HG03354 (cell line): ENCODE measurements around the gene CMTM8.

ENCODE experiments used
- ATAC-seq: cut with Tn5 transposase; IDR thresholded peaks from one replicate; pipeline ENCODE4 v1.9.1; 2021; ENCODE audit warnings: mild to moderate bottlenecking; ENCODE audit not compliant: unreplicated experiment, poor library complexity, severe bottlenecking

The CMTM8 gene

DNA sequence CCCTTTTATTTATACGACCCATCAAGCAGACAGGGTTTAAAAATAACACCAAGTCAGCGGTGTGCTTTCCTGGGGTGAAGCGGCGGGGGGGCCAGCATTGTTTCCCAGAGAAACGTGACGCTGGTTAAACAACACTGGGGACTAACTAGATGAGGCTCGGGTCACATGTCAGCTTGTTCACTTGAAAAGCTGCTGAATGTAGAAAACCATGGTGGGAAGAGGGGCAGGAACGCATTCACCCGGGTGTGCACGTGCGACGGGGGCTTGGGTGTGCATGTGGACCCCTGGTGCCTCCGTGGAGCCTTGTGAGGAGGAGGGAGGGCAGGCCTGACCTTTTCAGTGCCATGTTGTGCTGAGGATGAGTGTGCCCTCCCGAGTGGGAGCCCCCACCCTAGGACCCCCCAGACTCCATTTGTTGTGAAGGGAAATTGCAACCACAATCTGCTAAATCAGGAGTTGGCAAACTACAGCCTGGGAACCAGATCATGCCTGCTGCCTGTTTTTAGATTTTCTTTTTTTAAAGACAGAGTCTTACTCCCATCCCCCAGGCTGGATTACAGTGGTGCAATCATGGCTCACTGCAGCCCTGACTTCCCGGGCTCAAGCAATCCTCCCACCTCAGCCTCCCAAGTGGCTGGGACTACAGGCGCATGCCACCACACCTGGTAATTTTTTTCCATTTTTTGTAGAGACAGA lies 82.8 kb downstream of the CMTM8 start:
- no peak for ATAC-seq

GRCh38 chr3:32322311-32322710 lies 83.8 kb downstream of the CMTM8 start:
- no peak for ATAC-seq

- no peak for ATAC-seq
Measured at GRCh38 chr3:32323604-32324003, 85.1 kb downstream of the CMTM8 start.

- no peak for ATAC-seq
Measured at GRCh38 chr3:32325201-32325600, 86.7 kb downstream of the CMTM8 start.

GRCh38 chr3:32325927-32326326 lies 87.4 kb downstream of the CMTM8 start:
- ATAC-seq, result no peak

DNA sequence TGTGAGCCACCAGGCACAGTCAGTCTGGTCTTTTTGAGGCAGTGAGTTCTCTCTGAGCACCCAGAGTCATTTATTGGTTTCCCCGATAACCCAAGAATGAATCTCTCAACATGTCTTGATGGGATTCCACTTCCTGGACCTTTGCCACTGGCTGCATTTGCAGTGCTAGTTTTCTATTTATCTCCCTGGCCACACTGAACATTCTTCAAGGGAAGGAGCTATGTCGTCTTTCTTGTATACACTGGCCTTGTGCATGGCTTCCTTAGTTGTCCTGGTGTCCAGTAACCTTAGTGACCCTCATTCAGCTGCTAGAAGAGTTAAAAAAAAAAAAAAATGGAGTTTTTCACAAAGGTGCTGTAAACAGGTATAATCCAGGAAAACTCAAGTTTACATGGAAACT lies 88.3 kb downstream of the CMTM8 start:
- no peak for ATAC-seq

GRCh38 chr3:32334675-32335074 lies 96.2 kb downstream of the CMTM8 start:
- no peak for ATAC-seq

- ATAC-seq, result no peak
Measured at GRCh38 chr3:32335365-32336112, 97.1 kb downstream of the CMTM8 start.

GRCh38 chr3:32336113-32336498 lies 97.6 kb downstream of the CMTM8 start:
- no peak for ATAC-seq

- ATAC-seq, result no peak
Measured at GRCh38 chr3:32337505-32337904, 99.0 kb downstream of the CMTM8 start.

DNA sequence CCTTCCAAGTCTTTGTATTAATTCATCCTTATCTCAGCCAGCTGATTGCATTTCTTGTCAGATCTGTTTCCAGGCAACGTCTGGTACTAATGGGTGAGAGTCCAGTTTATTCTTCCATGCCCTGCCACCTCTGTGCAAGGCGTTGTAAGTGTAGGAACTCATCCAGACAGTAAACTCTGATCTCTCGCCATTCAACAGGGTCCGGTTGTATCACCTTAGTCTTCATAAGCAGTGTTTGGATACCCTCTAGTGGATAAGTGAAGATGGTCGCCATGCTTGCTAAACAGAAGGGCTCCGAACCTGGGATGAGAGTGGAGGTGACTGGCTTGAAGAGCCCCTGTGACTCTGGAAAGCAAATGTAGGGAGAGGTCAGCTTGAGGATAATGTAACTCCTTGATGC lies 101.6 kb downstream of the CMTM8 start:
- ATAC-seq, result no peak

- ATAC-seq, result no peak
Measured at GRCh38 chr3:32340611-32341365, 102.3 kb downstream of the CMTM8 start.

- ATAC-seq, result no peak
Measured at GRCh38 chr3:32347343-32348125, 109.1 kb downstream of the CMTM8 start.

- no peak for ATAC-seq
Measured at GRCh38 chr3:32349184-32349583, 110.7 kb downstream of the CMTM8 start.

DNA sequence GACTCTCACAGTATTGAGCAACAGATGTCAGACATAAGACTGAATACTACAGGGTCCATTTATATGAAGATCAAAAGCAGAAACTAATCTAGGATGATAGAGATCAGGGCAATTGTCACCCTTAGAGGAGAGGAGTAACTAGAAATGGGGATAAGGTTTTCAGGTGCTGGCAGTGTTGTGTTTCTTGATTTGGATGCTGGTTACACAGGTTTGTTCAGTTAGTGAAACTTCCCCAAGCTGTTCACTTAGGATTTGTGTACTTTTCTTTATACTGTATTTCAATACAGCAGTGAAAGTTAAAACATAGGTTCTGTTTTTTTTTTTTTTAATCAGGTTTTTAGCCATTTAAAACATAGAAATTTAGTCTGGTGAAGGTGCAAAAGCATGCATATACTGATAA lies 114.1 kb downstream of the CMTM8 start:
- no peak for ATAC-seq

- no peak for ATAC-seq
Measured at GRCh38 chr3:32353351-32353750, 114.9 kb downstream of the CMTM8 start.

DNA sequence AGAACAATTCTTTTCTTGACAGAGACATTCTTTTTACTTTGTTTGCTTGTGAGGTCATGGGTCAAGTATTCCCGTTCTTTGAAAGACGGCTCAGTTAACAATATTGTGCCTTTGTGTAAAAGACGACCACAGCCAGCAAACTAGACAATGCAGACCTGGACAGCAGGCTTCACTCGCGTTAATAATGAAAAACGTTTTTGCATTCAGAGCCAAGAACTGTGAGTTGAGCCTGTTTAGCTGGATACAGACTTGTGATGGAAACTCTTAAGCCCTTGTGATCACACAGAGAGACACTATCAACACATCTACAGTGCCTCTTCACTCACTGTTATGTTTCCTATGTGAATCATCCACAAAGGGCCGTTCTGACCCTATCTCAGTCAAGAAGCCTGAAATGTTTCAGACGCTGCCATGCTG lies 115.9 kb downstream of the CMTM8 start:
- ATAC-seq, result no peak

DNA sequence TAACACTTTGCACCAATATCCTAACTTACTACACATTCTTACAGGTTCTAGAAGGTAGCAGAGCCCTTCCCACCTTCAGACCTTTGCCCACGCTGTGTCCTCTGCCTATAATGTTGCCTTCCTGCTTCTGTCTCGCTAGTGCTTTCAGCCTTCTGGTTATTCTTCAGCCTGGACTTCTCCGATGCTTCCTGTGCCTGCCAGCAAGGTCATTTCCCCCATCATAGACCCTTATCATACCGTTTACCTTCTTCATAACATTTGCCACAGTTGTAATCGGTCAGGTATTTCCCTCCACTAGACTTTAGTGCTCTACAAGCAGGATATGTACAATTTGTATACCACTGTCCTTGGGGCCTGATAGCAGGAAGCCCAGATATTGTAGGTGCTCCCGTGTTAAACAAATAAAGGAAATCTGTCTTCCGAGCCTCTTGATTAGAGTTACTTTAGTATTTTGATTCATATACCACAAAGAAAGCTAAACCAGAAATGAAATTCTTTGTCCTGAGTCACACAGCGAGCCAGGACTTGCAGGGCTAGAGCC lies 117.3 kb downstream of the CMTM8 start:
- ATAC-seq, result no peak

DNA sequence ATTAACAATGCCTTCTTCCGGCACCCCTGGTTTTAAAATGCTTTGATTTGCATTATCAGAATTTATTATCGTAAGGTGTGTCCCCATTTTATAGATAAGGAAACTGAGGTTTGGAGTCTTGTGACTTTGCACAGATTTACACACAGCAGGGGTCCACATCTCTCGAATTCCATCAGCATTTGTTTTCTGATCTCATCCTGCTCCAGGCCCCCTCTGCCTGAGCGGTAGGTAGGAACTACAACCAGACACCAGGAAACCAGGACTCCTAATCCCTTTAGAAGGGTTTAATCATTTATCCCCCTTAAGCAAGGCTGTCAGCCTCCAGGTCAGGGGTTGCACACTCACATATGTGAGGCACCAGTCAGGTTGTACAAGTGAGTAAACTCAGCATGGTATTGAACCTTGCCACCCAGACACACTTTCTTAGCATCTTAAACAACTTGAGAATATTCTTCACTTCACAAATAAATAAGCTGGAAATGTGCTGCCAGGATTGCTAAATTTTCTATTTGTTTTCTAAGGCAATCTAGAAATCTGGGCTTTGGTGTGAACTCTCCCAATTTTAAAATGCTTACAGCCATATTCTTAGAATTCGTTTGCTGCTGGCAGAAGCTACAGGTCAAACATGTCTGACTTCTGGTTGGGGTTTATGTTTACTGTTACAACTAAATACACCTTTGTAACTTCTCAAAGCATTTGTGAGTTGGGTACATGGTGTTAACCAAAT lies 121.4 kb downstream of the CMTM8 start:
- no peak for ATAC-seq
